Measurements from ENCODE around the gene C5orf34.
"Not testable (repeated sequence)": the region's sequence is repeated elsewhere in the genome, so short reads cannot be mapped to it uniquely, and the experiment has no call there.

Gene C5orf34

DNA sequence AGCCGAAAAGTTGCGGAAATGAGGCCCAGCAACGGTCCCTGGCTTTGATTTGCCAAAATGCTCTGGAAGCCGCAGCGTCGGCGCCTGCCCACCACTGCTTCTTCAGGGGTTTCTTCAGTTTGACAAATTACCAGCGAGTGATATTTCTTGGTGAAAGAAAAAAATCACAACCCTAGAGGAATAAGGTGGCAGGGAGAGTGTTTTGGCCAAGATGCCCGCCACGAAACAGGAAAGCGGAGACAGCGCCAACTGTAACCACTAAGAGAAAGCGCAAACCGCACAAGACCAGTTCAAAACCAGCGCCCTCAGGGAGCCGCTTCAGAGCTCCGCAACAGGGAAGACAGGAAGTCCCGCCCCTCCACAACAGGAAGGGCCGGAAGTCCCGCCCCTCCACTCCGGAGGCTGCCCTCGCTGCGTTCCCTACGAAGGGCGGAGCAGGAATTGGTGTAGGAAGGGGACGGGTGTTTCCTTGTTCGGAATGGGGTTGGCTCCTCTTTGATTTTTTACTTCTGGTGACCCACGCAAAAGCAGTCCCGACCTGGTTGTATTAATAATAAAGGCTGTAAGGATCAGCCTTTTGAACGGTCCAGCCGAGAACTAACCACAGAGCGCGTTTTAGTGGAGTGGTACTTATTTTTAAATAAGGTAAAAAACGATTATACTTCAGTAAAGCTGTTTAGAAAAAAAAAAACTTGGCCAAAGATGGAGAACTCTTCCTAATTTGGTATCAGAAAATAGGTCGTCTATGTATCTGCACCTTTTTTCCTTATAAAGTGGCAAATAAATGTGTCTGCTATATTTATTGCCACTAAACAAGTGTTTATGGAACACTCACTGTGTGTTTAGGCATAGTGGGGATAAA is at the start of gene C5orf34:
C5orf34 (minus strand) TSS at position 333 of the 862 bp plus-strand sequence. CDS start 5,809 bp downstream, outside the sequence.
- no peak for DNase-seq

DNA sequence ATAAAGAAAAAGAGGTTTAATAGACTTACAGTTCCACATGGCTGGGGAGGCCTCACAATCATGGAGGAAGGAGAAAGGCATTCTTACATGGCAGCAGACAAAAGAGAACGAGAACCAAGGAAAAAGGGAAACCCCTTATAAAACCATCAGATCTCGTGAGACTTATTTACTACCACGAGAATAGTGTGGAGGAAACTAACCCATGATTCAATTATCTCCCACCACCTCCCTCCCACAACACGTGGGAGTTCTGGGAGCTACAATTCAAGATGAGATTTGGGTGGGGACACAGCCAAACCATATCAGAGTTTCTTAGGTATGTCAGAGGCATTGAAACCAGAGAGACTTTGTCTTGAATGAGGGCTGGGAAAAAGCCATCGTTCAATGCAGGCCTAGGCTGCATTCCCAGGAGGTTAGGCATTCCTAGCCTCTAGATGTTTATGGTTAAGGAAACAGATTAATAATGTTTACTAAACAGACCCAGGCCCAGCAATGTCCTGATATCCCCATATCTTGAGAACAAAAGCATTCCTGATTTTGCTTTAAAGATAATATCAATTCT is 49.4 kb upstream of the C5orf34 start:
- DNase-seq: no peak

- DNase-seq: no peak
These were observed 48.4 kb upstream of the C5orf34 start for GRCh38 chr5:43563321-43563720.

GRCh38 chr5:43561356-43561755 is 46.4 kb upstream of the C5orf34 start:
- DNase-seq: no peak

GRCh38 chr5:43560128-43560527 is 45.2 kb upstream of the C5orf34 start:
- no peak for DNase-seq

DNA sequence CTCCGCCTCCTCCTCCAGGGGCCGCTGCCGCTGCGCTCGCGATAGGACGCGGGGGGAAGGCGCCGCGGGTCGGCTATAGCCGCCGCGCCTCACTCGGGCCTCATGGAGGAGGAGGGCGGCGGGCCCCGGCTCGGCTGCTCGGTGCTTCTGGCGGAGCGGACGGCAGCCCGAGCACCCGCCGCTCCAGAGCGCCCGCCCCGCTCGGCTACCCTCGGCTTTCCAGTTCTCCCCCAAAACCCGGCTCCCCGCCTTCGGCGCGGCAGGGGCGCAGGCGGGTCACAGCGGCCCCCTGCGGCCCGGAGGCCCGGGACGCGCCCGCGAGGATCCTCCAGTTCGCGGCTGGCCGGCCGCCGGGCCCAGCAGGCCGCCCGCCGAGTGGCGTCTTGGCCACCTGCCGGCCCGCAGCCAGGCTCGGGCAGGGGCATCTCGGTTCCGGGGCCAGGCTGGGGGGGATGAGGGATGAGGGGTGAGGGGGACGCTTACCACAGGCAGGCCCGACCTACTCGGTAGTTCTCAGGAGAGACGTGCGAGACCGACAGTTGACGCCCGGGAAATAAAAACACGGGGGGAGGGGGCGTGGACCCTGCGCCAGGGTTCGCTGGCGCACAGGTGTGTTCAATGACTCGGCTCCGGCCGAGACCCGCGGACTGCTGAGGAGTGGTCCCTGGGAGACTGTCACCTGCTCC is 42.1 kb upstream of the C5orf34 start, which contains the start of gene PAIP1:
PAIP1 (minus strand) TSS at position 221 of the 686 bp plus-strand sequence. CDS start 231 bp downstream, outside the sequence.
- no peak for DNase-seq

DNA sequence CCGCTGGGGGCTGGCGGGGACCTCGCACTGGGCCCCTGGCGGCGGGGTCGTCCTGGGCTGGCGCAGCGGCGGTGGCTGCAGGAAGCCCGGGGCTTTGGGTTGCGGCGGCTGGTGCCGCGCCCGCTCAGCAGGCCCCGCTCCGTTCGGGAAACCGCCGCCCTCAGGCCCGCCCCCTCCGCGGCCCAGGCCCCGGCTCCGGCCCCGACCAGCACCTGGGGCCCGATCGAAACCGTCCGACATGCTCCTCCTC is 41.6 kb upstream of the C5orf34 start:
- DNase-seq: not testable (repeated sequence)

DNA sequence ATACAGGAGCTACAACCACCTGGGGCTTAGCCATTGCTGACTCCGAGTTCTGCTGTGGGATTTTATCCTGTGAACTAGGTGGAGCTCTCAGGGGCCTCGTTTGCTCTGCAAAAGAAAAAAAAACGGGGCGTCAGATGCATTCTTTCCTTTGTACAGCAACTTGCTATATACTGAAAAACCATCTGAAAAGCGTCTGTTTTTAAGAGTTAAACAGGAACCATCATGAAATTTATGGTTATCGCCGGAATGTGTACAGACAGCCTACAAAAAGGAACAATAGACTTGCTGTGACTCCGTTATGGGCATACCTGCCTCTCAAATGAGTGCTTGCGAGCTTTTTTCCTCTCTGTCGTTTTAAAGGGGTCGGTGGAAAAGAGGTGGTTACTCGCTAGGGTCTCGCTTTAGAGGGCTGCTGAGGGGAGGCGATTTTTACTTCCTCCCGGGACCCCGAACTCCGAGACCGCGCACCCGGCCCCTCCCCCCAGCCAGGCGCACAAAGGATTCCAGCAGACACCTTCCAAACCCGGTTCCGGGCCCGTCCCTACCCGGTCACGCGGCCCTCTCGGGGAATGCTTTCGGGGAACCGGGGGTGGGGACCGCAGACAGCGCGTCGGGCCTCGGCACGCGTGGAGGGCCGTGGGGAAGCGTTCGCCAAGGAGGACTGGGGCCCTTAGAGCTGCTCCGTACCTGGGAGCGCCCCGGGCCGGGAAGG is 41.1 kb upstream of the C5orf34 start:
- DNase-seq: no peak

- DNase-seq: no peak
These were observed 39.5 kb upstream of the C5orf34 start for GRCh38 chr5:43554497-43554896.

DNA sequence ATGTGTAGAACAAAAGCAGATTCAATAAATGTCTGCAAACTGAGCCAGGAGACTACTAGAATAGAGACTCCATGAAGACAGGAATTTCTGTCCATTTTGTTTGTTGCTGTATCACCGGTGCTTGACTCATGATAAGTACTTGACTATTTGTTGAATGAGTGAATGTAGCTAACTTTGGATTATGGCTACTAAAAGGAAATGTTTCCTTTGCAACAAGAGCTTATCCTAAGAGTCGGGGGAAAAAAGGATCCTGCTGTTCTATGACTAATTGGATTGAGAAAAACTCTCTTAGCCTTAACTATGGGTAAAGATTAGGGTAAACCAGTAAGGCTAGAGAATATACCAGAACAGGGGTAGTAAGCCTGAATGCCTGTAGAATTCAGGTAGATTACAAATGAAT is 38.4 kb upstream of the C5orf34 start:
- no peak for DNase-seq

DNA sequence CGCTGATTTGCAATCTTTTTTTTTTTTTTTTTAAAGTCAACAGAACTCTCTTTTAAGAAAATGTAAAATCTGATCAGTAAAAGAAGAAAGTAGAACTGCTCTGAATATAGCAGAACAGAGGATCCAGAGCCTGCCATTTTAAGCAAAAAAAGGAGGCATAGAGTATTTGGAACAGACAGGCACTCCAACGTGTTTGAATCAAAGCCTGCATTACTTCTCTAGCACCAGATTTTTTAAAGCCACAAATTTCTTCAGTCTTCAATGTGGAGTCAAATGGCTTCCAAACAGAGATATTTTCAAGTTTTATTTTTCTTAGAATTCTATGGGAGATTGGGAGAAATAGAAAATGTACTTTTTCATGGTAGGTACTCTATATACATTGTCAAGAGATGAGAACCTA is 36.8 kb upstream of the C5orf34 start:
- DNase-seq: no peak

GRCh38 chr5:43549272-43549671 is 34.3 kb upstream of the C5orf34 start:
- DNase-seq: not testable (repeated sequence)

- DNase-seq: no peak
These were observed 33.4 kb upstream of the C5orf34 start for GRCh38 chr5:43548358-43548757.

DNA sequence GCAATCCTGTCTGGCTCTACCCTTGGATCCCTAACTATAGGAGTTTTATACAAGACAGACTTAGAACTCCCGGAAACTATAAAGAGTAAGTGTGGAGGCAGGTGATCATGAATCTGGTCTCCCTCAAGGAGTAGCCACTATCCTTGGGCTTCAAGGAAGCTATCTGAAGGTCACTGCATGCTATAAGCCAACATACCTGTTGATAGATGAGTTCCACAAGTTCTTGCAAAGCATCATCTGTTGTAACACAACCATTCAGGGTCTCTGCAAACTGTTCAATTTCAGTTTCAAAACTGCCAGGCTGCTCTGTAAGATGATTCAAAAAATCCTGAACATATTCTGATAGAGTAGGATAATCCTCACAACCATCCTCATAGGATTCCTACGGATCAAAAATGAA is 32.6 kb upstream of the C5orf34 start:
- no peak for DNase-seq

DNA sequence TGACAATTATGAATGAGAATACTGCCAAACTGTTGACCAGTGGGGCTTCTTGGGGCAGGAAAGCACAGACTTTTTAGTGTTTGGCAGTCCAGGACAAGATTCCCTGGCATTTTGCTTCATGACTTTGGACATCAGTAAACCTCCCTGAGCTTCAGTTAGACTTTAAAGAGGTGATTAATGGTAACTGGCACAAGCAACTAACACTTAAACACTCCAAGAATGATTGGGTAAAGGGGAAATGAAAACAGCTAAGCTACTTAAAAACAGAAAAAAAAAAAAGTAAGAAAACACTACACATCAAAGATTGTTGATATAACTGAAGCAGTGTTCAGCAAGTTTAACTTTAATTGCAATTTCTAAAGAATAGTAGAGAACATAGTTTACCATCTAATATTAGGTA is 28.5 kb upstream of the C5orf34 start:
- DNase-seq: no peak

- no peak for DNase-seq
These were observed 25.8 kb upstream of the C5orf34 start for GRCh38 chr5:43540746-43541145.

- no peak for DNase-seq
These were observed 22.0 kb upstream of the C5orf34 start for GRCh38 chr5:43536972-43537371.

GRCh38 chr5:43533646-43534045 is 18.7 kb upstream of the C5orf34 start:
- no peak for DNase-seq

DNA sequence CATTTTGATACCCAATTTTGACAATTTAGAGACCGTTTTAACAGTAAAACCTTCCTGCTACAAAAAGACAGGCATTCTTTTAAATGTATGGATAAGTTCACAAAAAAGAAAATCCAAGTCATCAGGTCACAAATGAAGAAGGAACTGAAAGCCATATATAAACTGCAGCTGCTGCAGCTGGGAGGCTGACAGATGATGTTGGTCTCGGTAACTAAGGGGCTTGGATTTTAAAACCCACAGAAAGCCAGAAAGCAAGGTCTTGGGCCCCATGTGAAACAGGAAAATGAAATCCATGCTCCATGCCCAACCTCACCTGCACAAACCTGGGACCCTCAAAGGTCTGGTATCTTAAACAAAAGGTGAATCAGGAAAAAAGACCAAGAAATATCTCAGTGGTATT is 15.7 kb upstream of the C5orf34 start:
- no peak for DNase-seq

- no peak for DNase-seq
These were observed 8.7 kb upstream of the C5orf34 start for GRCh38 chr5:43523662-43524072.

GRCh38 chr5:43520615-43521014 is 5.7 kb upstream of the C5orf34 start:
- no peak for DNase-seq

GRCh38 chr5:43515678-43516048 is 715 bp upstream of the C5orf34 start:
- DNase-seq: no peak

DNA sequence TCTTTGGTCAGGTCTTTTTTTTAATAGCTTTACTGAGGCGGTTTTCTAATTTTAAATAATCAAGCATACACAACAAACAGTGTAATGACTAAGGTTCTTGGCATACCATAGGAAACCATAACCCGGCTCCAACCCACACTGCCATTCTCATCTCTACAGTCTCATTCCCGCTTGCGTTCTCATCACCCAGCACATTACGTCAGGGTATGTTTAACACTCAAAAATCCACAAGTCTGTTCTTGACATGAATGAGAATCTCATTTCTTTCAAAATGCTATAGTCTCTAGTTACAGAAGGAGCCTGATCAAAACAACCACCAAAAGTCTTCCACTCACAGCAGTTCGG is 505 bp downstream of the C5orf34 start:
- no peak for DNase-seq

DNA sequence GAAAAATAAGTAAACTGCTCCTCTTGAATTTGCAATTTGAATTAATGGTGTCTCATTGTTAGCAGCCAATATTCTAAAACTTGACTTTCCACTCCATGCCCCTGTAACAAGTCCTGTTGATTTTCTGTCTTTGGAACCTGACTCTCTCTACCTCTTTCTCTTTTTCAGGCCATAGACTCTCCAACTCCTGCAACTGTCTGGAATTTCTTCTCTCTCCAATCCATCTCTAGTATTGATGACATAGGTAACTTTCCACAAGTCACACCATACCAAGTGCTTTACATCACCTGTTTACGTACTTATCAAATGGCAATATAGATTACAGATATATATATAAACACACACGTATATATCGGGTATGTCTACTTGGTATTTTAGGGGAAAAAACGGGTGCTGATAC is 923 bp downstream of the C5orf34 start:
- no peak for DNase-seq

Data from cortex of kidney (tissue), 1 donor.